NB4 (cell line): Measurements from ENCODE around the gene PCAT6.
"Not testable (repeated sequence)": the region's sequence is repeated elsewhere in the genome, so short reads cannot be mapped to it uniquely, and the experiment has no call there.

Experiments used
- DNase-seq: peaks from one replicate; pipeline ENCODE4 v3.0.0; 2010; ENCODE audit warnings: low read depth
- H3K4me3 ChIP-seq: one replicate; pipeline ENCODE4 v1.5.1; 2011; ENCODE audit warnings: mild to moderate bottlenecking, low read depth, low read length, moderate library complexity
- MYC ChIP-seq: IDR thresholded peaks from 2 replicates; pipeline ENCODE4 v1.6.1; 2011; ENCODE audit warnings: low read depth, low read length
- POLR2A ChIP-seq: IDR thresholded peaks from 2 replicates; pipeline ENCODE4 v1.6.1; 2011; ENCODE audit warnings: mild to moderate bottlenecking; ENCODE audit not compliant: insufficient read length; ENCODE audit errors: extremely low read depth
- TF ChIP-seq, protein P1 (sequence below): IDR thresholded peaks from 2 replicates; pipeline ENCODE4 v1.6.1; 2011; ENCODE audit warnings: low read depth, low read length
- TF ChIP-seq, protein P2 (sequence below): IDR thresholded peaks from one replicate; pipeline ENCODE4 v1.5.1; 2012; ENCODE audit warnings: low read depth, low read length

PCAT6 gene

DNA sequence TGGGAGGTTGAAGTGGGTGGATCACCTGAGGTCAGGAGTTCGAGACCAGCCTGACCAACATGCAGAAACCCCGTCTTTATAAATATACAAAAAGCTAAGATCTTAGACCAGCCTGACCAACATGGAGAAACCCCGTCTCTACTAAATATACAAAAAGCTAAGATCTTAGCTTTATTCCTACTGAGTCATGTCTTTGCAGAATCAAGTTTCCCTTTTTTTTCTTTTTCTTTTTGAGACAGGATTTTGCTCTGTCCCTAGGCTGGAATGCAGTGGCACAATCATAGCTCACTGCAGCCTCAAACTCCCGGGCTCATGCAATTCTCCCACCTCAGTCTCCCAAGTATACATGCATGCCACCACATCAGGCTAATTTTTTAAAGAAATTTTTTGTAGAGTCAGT is 23.9 kb upstream of the PCAT6 start:
- TF ChIP-seq, protein P1, sequence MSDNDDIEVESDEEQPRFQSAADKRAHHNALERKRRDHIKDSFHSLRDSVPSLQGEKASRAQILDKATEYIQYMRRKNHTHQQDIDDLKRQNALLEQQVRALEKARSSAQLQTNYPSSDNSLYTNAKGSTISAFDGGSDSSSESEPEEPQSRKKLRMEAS = no peak
- no peak overlapping the region for H3K4me3 ChIP-seq
- no peak for DNase-seq

DNA sequence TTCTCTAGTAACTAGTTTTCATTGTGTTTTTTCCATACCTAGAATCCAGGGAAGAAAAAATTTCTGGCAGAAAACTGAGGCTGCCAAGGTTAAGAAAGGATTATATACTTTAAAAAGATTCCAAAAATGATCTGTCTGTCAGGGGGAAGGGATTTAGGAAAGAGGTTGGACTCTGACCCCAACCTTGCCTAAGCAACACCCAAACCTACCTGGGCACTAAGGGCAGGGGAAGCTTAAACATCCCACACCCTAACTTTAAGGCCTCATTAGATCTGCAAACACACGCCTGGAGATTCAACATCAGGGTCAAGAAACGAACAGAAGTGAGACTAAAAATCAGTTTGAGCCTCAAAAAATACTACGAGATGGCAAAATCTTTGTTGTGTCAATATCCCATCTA is 22.0 kb upstream of the PCAT6 start:
- no peak for DNase-seq
- TF ChIP-seq, protein P2, sequence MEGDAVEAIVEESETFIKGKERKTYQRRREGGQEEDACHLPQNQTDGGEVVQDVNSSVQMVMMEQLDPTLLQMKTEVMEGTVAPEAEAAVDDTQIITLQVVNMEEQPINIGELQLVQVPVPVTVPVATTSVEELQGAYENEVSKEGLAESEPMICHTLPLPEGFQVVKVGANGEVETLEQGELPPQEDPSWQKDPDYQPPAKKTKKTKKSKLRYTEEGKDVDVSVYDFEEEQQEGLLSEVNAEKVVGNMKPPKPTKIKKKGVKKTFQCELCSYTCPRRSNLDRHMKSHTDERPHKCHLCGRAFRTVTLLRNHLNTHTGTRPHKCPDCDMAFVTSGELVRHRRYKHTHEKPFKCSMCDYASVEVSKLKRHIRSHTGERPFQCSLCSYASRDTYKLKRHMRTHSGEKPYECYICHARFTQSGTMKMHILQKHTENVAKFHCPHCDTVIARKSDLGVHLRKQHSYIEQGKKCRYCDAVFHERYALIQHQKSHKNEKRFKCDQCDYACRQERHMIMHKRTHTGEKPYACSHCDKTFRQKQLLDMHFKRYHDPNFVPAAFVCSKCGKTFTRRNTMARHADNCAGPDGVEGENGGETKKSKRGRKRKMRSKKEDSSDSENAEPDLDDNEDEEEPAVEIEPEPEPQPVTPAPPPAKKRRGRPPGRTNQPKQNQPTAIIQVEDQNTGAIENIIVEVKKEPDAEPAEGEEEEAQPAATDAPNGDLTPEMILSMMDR = no peak
- TF ChIP-seq, protein P1 = no peak
- TF ChIP-seq MYC (no peak), POLR2A (no peak)
- no peak overlapping the region for H3K4me3 ChIP-seq

DNA sequence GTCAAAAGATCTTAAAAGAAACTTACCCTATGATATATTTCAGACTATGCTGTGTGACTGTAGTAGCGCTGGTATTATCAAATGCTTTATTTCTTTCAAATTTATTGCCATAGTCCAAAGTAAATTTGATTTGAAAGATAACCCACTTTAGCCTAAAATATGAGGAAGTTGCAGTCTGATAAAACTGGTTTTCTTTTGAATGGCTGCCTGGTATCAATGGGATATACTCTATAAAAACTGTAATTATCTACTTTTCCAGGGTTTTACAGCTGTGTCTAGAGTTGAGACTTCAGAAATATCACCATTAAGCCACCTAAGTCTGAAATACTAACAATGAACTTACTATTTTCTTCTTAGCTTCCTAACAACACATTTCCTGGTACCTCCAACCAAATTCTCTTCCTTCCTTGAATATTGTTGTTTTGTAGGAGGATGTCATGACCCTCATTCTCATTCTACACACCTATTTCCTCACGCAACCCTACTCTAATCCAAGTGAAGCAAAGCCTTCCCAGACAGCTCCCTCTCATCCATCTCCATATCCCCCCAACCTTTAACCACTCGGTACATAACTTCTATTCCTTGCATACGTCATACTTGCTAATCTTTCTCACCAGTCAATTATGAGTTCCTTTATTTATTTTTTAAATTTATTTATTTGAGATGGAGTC is 19.5 kb upstream of the PCAT6 start:
- no peak overlapping the region for H3K4me3 ChIP-seq
- DNase-seq = no peak
- TF ChIP-seq POLR2A (no peak), MYC (no peak)
- TF ChIP-seq, protein P1 = no peak
- TF ChIP-seq, protein P2 = no peak

DNA sequence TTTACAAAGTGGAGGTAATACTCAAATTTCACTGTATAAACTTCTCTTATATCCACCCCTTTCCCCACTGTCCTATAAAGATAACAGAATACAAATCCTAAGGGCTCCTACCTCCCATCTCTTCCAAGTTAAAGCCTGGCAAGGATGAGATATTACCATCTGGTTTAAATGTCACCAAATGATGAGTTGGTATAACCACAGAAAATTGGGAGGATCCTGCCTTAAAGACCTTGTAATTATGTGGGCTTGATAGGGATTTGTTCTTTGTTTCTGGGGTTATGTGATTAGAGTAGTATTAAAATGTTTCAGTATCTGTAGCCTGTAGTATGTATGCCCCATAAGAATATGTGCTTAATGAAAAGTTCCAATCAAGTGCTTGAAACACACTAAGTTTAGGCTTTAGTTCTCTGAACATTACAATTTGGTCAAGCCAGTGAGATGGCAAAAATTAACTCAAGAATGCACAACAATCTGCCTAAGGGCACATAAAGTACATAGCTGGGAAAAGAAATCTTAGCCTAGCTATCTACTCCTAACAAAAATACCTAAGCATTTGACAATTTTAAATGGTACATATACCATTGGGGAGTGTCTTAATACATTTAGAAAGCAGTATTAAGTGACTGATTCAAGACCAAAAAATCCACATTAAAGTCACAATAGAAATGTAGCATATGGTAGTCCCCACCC is 16.6 kb upstream of the PCAT6 start:
- no peak for DNase-seq
- TF ChIP-seq POLR2A (no peak), MYC (no peak)
- TF ChIP-seq, protein P2 = no peak
- TF ChIP-seq, protein P1 = no peak

DNA sequence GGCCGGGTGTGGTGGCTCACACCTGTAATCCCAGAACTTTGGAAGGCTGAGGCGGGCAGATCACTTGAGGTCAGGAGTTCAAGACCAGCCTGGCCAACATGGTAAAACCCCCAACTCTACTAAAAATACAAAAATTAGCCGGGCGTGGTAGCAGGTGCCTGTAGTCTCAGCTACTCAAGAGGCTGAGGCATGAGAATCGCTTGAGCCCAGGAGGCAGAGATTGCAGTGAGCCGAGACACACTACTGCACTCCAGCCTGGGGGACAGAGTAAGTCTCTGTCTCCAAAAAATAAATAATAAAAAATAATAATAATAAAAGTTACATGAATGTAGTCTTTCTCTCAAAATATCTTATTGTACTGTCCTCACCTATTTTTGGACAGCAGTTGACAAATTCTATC is 15.8 kb upstream of the PCAT6 start:
- not testable (repeated sequence) for H3K4me3 ChIP-seq, DNase-seq

More for the DNA sequence above, 16.6 kb upstream of the PCAT6 start:
- no peak overlapping the region for H3K4me3 ChIP-seq

DNA sequence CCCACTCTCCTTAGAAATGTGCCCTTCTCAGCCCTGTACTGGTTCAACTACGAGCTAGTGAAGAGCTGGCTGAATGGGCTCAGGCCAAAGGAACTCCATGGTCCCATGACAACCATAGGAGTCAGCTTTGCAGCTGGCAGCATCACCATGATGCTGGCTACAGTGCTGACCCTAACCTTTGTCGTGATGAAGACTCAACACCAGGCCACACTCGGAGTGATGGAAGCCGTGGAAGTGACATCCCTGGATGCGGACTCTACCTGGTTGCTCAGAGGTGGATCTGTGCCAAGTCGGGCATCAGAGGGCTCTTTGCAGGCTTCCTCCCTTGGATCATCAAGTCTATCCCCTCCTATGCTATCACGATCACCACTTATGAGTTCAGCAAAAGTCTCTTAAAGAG is 14.1 kb upstream of the PCAT6 start:
- DNase-seq = no peak

More for the DNA sequence above, 14.1 kb upstream of the PCAT6 start:
- H3K4me3 ChIP-seq = no peak overlapping the region
- TF ChIP-seq POLR2A = no peak
- TF ChIP-seq, protein P2 = no peak
- no peak for TF ChIP-seq MYC
- TF ChIP-seq, protein P1 = no peak
